ENCODE measurements around the gene TBC1D16.

- TF ChIP-seq CTCF (IDR thresholded peaks at IDR 0.05; ENCODE audit: poor library complexity) (no peak), EZH2phosphoT487 (IDR thresholded peaks at IDR 0.05; ENCODE audit: low read depth, severe bottlenecking, unreplicated experiment) (no peak), EZH2 (IDR thresholded peaks at IDR 0.05; ENCODE audit: borderline replicate concordance) (no peak)
Measured at GRCh38 chr17:80070375-80071115, 34.9 kb upstream of the TBC1D16 start.

Data from hepatocyte (in vitro differentiated cells).